Gastrocnemius medialis (tissue), 4 donors: ENCODE measurements around the gene KRT33A. TPM values are rescaled to one million over a fixed set of nuclear protein-coding genes. Genes with fewer than 3 reads are reported as not detected.

ENCODE experiments used
- ATAC-seq, 2 donors: fragments of 150-250 bp; one replicate each; pipeline ENCODE4 v1.9.1; 2016
- DNase-seq, 2 donors: peaks; one replicate each; pipeline ENCODE4 v3.0.0-alpha.2; 2019
- H3K27ac ChIP-seq, 4 donors: fragments of 200-600 bp; sonication (generic); 1 replicate in 1 of 4; 2 replicates in 3 of 4; pipeline ENCODE4 v1.5.1; 2016 to 2018; ENCODE audit warnings: mild to moderate bottlenecking in 2 of 4, moderate library complexity in 1 of 4
- H3K27me3 ChIP-seq, 3 donors: fragments of 200-600 bp; sonication (generic) in 2 of 3; 1 replicate in 1 of 3; 2 replicates in 2 of 3; pipeline versions ENCODE4 v1.5.1 to v1.6.0; 2016 to 2019; ENCODE audit warnings: mild to moderate bottlenecking in 1 of 3, moderate library complexity in 1 of 3
- H3K36me3 ChIP-seq, 2 donors: fragments of 200-600 bp; sonication (generic) in 1 of 2; one replicate each; pipeline ENCODE4 v1.5.1; 2017 to 2018
- H3K4me1 ChIP-seq, 2 donors: fragments of 200-600 bp; sonication (generic) in 1 of 2; one replicate each; pipeline ENCODE4 v1.5.1; 2016 to 2017; ENCODE audit warnings: mild to moderate bottlenecking in 2 of 2
- H3K4me3 ChIP-seq, 4 donors: fragments of 200-600 bp; sonication (generic) in 3 of 4; 1 replicate in 1 of 4; 2 replicates in 3 of 4; pipeline ENCODE4 v1.5.1; 2016 to 2019; ENCODE audit warnings: mild to moderate bottlenecking in 2 of 4
- H3K9me3 ChIP-seq, 3 donors: fragments of 200-600 bp; sonication (generic) in 2 of 3; 1 replicate in 1 of 3; 2 replicates in 2 of 3; pipeline ENCODE4 v1.5.1; 2016 to 2019
- CTCF ChIP-seq, 5 experiments: fragments of 450-650 bp in 3 of 5; fragments of 200-600 bp in 2 of 5; sonication (generic) in 2 of 5; IDR thresholded peaks in 4 of 5; conservative IDR thresholded peaks in 1 of 5; 1 replicate in 4 of 5; 2 replicates in 1 of 5; pipeline ENCODE4 v1.5.1; 2016 to 2019; ENCODE audit warnings: antibody characterized with exemption in 5 of 5, mild to moderate bottlenecking in 3 of 5, moderate library complexity in 3 of 5
- POLR2A ChIP-seq, 2 donors: fragments of 450-650 bp; IDR thresholded peaks; one replicate each; pipeline ENCODE4 v1.6.1; 2017; ENCODE audit warnings: antibody characterized with exemption in 2 of 2, mild to moderate bottlenecking in 2 of 2, moderate library complexity in 2 of 2
- in situ Hi-C, 4 donors: fragments of 200-750 bp; cut with MboI; loops; one replicate each; pipeline versions ENCODE4 v1.15.0 to v1.8.0; 2017; ENCODE audit warnings: low sequenced_read_pairs in 4 of 4
- intact Hi-C: fragments of 100-400 bp; cut with DNase I; formaldehyde crosslinking; loops from one replicate; pipeline ENCODE4 v1.15.1; 2023; ENCODE audit warnings: low total_unique reads
- total RNA-seq, 4 donors: library from RNA; depleted of rRNA; stranded (reverse); fragments of >200 nt; gene quantifications; one replicate each; pipeline versions ENCODE4 v1.1.0 to v1.2.3, GENCODE V29; 2016

The KRT33A gene
- total RNA-seq, 4 donors from 2014 or later, result not detected

GRCh38 chr17:41328207-41328606 is 22.4 kb downstream of the KRT33A start:
- in situ Hi-C loops, result loop anchor here in 2 of 4 donors (10.0 kb wide), 1 partner anchor 423 kb away; no protein-coding TSS in a partner anchor
- H3K36me3 ChIP-seq, result no peaks in the 10 kb centered on the region
- DNase-seq, result no peak
- H3K27me3 ChIP-seq, result no peaks in the 10 kb centered on the region
- no peaks in the 10 kb centered on the region for H3K9me3 ChIP-seq
- H3K4me1 ChIP-seq, result no peaks in the 10 kb centered on the region
- intact Hi-C loops, result no loop called here
- ATAC-seq, result no peak
- no peak overlapping the region for H3K4me3 ChIP-seq
- H3K27ac ChIP-seq, result no peak overlapping the region
- TF ChIP-seq CTCF (IDR thresholded peaks at IDR 0.05 in 4 of 5, conservative IDR thresholded peaks at IDR 0.05 in 1 of 5) (no peak), POLR2A (IDR thresholded peaks at IDR 0.05) (no peak)

- H3K36me3 ChIP-seq, result no peaks in the 10 kb centered on the region
- intact Hi-C loops (no loop called here), in situ Hi-C loops (loop anchor here in 2 of 4 donors (10.0 kb wide), 1 partner anchor 423 kb away; no protein-coding TSS in a partner anchor)
- H3K27me3 ChIP-seq, result no peaks in the 10 kb centered on the region
- H3K9me3 ChIP-seq, result no peaks in the 10 kb centered on the region
- DNase-seq (no peak), ATAC-seq (no peak)
- H3K27ac ChIP-seq, result no peak overlapping the region
- no peak overlapping the region for H3K4me3 ChIP-seq
- TF ChIP-seq CTCF (IDR thresholded peaks at IDR 0.05 in 4 of 5, conservative IDR thresholded peaks at IDR 0.05 in 1 of 5), result no peak
- no peaks in the 10 kb centered on the region for H3K4me1 ChIP-seq
These were observed 23.1 kb downstream of the KRT33A start for GRCh38 chr17:41327411-41328120.

GRCh38 chr17:41326173-41327145 is 24.2 kb downstream of the KRT33A start:
- H3K36me3 ChIP-seq, result no peaks in the 10 kb centered on the region
- no peaks in the 10 kb centered on the region for H3K27me3 ChIP-seq
- no peak for ATAC-seq
- intact Hi-C loops (no loop called here), in situ Hi-C loops (loop anchor here in 2 of 4 donors (10.0 kb wide), 1 partner anchor 422 kb away; no protein-coding TSS in a partner anchor)
- no peak for DNase-seq
- H3K4me1 ChIP-seq, result no peaks in the 10 kb centered on the region
- H3K27ac ChIP-seq, result no peak overlapping the region
- H3K4me3 ChIP-seq, result no peak overlapping the region
- no peaks in the 10 kb centered on the region for H3K9me3 ChIP-seq
- TF ChIP-seq CTCF (IDR thresholded peaks at IDR 0.05 in 4 of 5, conservative IDR thresholded peaks at IDR 0.05 in 1 of 5) (no peak), POLR2A (IDR thresholded peaks at IDR 0.05) (no peak)

GRCh38 chr17:41325611-41326010 is 25.0 kb downstream of the KRT33A start:
- no peaks in the 10 kb centered on the region for H3K4me1 ChIP-seq
- H3K27ac ChIP-seq, result no peak overlapping the region
- in situ Hi-C loops, result loop anchor here in 2 of 4 donors (10.0 kb wide), 1 partner anchor 421 kb away; no protein-coding TSS in a partner anchor
- no peaks in the 10 kb centered on the region for H3K9me3 ChIP-seq
- DNase-seq, result no peak
- no peak overlapping the region for H3K4me3 ChIP-seq
- no peaks in the 10 kb centered on the region for H3K27me3 ChIP-seq
- H3K36me3 ChIP-seq, result no peaks in the 10 kb centered on the region
- no peak for ATAC-seq
- TF ChIP-seq POLR2A (IDR thresholded peaks at IDR 0.05) (no peak), CTCF (IDR thresholded peaks at IDR 0.05 in 4 of 5, conservative IDR thresholded peaks at IDR 0.05 in 1 of 5) (no peak)
- intact Hi-C loops, result no loop called here
